GM23338 (cell line): ENCODE results near the gene HK1. TPM values are rescaled to one million over a fixed set of nuclear protein-coding genes. Genes with fewer than 3 reads are reported as not detected.

Source experiments
- ATAC-seq: fragments of 200-7000 bp; cut with Tn5 transposase; 3 replicates; pipeline ENCODE4 v1.9.1; 2020
- DNase-seq: peaks from one replicate; pipeline ENCODE4 v3.0.0-alpha.2; 2015; ENCODE audit warnings: low spot score
- H2AFZ ChIP-seq: fragments of 200-600 bp; sonication (generic); 2 replicates; pipeline ENCODE4 v1.8.0; 2016; ENCODE audit warnings: antibody characterized with exemption, mild to moderate bottlenecking, moderate library complexity
- H3F3A ChIP-seq: fragments of 200-600 bp; sonication (generic); replicated peaks from 2 replicates; pipeline ENCODE4 v1.8.0; 2017; ENCODE audit warnings: antibody characterized with exemption, mixed run types, low read depth
- H3K27ac ChIP-seq: fragments of 200-600 bp; sonication (generic); 2 replicates; pipeline ENCODE4 v1.6.1; 2016; ENCODE audit warnings: low read depth
- H3K27me3 ChIP-seq: fragments of 200-600 bp; sonication (generic); 2 replicates; pipeline ENCODE4 v1.8.0; 2016; ENCODE audit warnings: mild to moderate bottlenecking, mixed run types, moderate library complexity; ENCODE audit not compliant: insufficient read depth
- H3K36me3 ChIP-seq: fragments of 200-600 bp; sonication (generic); 2 replicates; pipeline ENCODE4 v1.8.0; 2016; ENCODE audit warnings: mild to moderate bottlenecking; ENCODE audit not compliant: insufficient read depth
- H3K4me1 ChIP-seq: fragments of 200-600 bp; sonication (generic); 2 replicates; pipeline ENCODE4 v1.8.0; 2016; ENCODE audit warnings: mild to moderate bottlenecking, moderate library complexity; ENCODE audit not compliant: insufficient read depth
- H3K4me2 ChIP-seq: fragments of 200-600 bp; sonication (generic); 2 replicates; pipeline ENCODE4 v1.7.1; 2017; ENCODE audit warnings: mixed run types
- H3K4me3 ChIP-seq: fragments of 200-600 bp; sonication (generic); 2 replicates; pipeline ENCODE4 v1.6.1; 2016; ENCODE audit warnings: mixed run types
- H3K79me2 ChIP-seq: fragments of 200-600 bp; sonication (generic); replicated peaks from 2 replicates; pipeline ENCODE4 v1.8.0; 2017; ENCODE audit warnings: mild to moderate bottlenecking; ENCODE audit not compliant: insufficient read depth
- H3K9me2 ChIP-seq: fragments of 200-600 bp; sonication (generic); 2 replicates; pipeline ENCODE4 v1.8.0; 2017; ENCODE audit not compliant: insufficient read depth
- H4K20me1 ChIP-seq: fragments of 200-600 bp; sonication (generic); replicated peaks from 2 replicates; pipeline ENCODE4 v1.8.0; 2017; ENCODE audit warnings: mild to moderate bottlenecking; ENCODE audit not compliant: insufficient read depth
- H3K27ac Mint-ChIP-seq: 2 replicates; pipeline ENCODE4 v1.8.0; 2020; ENCODE audit warnings: inconsistent platforms, mild to moderate bottlenecking, moderate library complexity, mixed read lengths
- H3K27me3 Mint-ChIP-seq: 3 replicates; pipeline ENCODE4 v1.8.0; 2022; ENCODE audit warnings: low read depth, mild to moderate bottlenecking, moderate library complexity, mixed read lengths, inconsistent platforms; ENCODE audit not compliant: insufficient read depth, poor library complexity
- H3K36me3 Mint-ChIP-seq: 3 replicates; pipeline ENCODE4 v1.8.0; 2021; ENCODE audit warnings: low read depth, mild to moderate bottlenecking, inconsistent platforms, moderate library complexity, mixed read lengths
- H3K4me1 Mint-ChIP-seq: 3 replicates; pipeline ENCODE4 v1.8.0; 2020; ENCODE audit warnings: mild to moderate bottlenecking, inconsistent platforms, mixed read lengths
- H3K4me3 Mint-ChIP-seq: 3 replicates; pipeline ENCODE4 v1.8.0; 2021; ENCODE audit warnings: moderate library complexity, mild to moderate bottlenecking, inconsistent platforms, mixed read lengths
- H3K9me3 Mint-ChIP-seq: 3 replicates; pipeline ENCODE4 v1.8.0; 2020; ENCODE audit warnings: moderate library complexity, mild to moderate bottlenecking, inconsistent platforms, mixed read lengths
- CREB1 ChIP-seq: fragments of 250-450 bp; sonication (Bioruptor Pico); IDR thresholded peaks from 2 replicates; pipeline ENCODE4 v1.5.0; 2020; ENCODE audit warnings: low read depth, mild to moderate bottlenecking, moderate library complexity
- CTCF ChIP-seq, 2 experiments: fragments of 200-600 bp in 1 of 2; sonication (generic) in 1 of 2; conservative IDR thresholded peaks; 2 replicates each; pipeline versions ENCODE4 v1.5.1 to v1.6.1; 2016 to 2017; ENCODE audit warnings: antibody characterized with exemption in 2 of 2, low read depth in 2 of 2, mild to moderate bottlenecking in 2 of 2, moderate library complexity in 1 of 2
- ETS1 ChIP-seq: IDR thresholded peaks from 2 replicates; pipeline ENCODE4 v1.6.1; 2016; ENCODE audit warnings: antibody characterized with exemption
- EZH2 ChIP-seq: fragments of 200-600 bp; sonication (generic); IDR thresholded peaks from one replicate; pipeline ENCODE4 v1.8.0; 2017; ENCODE audit warnings: antibody characterized with exemption, mild to moderate bottlenecking, low read depth; ENCODE audit not compliant: unreplicated experiment
- EZH2phosphoT487 ChIP-seq: fragments of 200-600 bp; sonication (generic); IDR thresholded peaks from one replicate; pipeline ENCODE4 v1.8.1; 2018; ENCODE audit warnings: antibody characterized with exemption; ENCODE audit not compliant: unreplicated experiment
- JUNB ChIP-seq: IDR thresholded peaks from one replicate; pipeline ENCODE4 v1.6.1; 2016; ENCODE audit warnings: antibody characterized with exemption; ENCODE audit not compliant: unreplicated experiment
- NANOG ChIP-seq: IDR thresholded peaks from 2 replicates; pipeline ENCODE4 v1.6.1; 2016; ENCODE audit warnings: antibody characterized with exemption, borderline replicate concordance
- POLR2AphosphoS5 ChIP-seq: IDR thresholded peaks from 2 replicates; pipeline ENCODE4 v1.6.1; 2016; ENCODE audit warnings: antibody characterized with exemption, low read depth
- REST ChIP-seq: IDR thresholded peaks from one replicate; pipeline ENCODE4 v1.6.1; 2018; ENCODE audit warnings: antibody characterized with exemption; ENCODE audit not compliant: unreplicated experiment
- STAT1 ChIP-seq: IDR thresholded peaks from one replicate; pipeline ENCODE4 v1.6.1; 2016; ENCODE audit warnings: antibody characterized with exemption; ENCODE audit not compliant: unreplicated experiment
- ZNF114 ChIP-seq: fragments of 250-450 bp; sonication (Bioruptor Pico); IDR thresholded peaks from 2 replicates; pipeline ENCODE4 v1.5.0; 2020; ENCODE audit warnings: mild to moderate bottlenecking, moderate library complexity
- ZNF331 ChIP-seq: fragments of 250-450 bp; sonication (Bioruptor Pico); IDR thresholded peaks from 2 replicates; pipeline ENCODE4 v1.5.0; 2020; ENCODE audit warnings: low read depth, mild to moderate bottlenecking, moderate library complexity
- ZNF462 ChIP-seq: fragments of 250-450 bp; sonication (Bioruptor Pico); IDR thresholded peaks from 2 replicates; pipeline ENCODE4 v1.5.0; 2020; ENCODE audit warnings: mild to moderate bottlenecking, moderate library complexity
- polyA plus RNA-seq: library from polyadenylated mRNA; unstranded; fragments of >200 nt; fragmentation: Nextera tagmentation; extraction: Ambion mirVana; gene quantifications from 2 replicates; pipeline ENCODE4 v1.2.1, GENCODE V29; 2016
- total RNA-seq: library from RNA; depleted of rRNA; stranded (reverse); fragments of >200 nt; shearing (Covaris generic); gene quantifications from 2 replicates; pipeline ENCODE4 v1.2.3, GENCODE V29; 2014

Gene HK1
- total and polyA plus RNA-seq, 2 experiments from 2014 or later: 76.6 to 229 TPM

GRCh38 chr10:69437321-69438259, 159.3 kb downstream of the HK1 start:
- Histone ChIP-seq H3K9me2 (no peaks in the 10 kb centered on the region), H3F3A (no peaks in the 10 kb centered on the region), H4K20me1 (no peaks in the 10 kb centered on the region), H3K79me2 (no peaks in the 10 kb centered on the region), H3K4me2 (no peak overlapping the region), H3K27me3 (no peaks in the 10 kb centered on the region), H2AFZ (no peak overlapping the region), H3K27ac (no peak overlapping the region), H3K4me3 (no peak overlapping the region), H3K36me3 (no peaks in the 10 kb centered on the region), H3K4me1 (peaks cover 5% of the 10 kb centered on the region)
- no peak overlapping the region for H3K27ac Mint-ChIP-seq
- H3K4me1 Mint-ChIP-seq: peaks cover 11% of the 10 kb centered on the region
- H3K4me3 Mint-ChIP-seq: no peak overlapping the region
- DNase-seq (no peak), ATAC-seq (no peak)
- H3K9me3 Mint-ChIP-seq: peaks cover 7% of the 10 kb centered on the region
- H3K36me3 Mint-ChIP-seq: no peaks in the 10 kb centered on the region; the same call in 1 of the 3 replicates
- no peak for TF ChIP-seq ZNF331
- TF ChIP-seq ZNF462: no peak
- TF ChIP-seq EZH2phosphoT487: no peak
- TF ChIP-seq CTCF (conservative IDR thresholded peaks at IDR 0.05; ENCODE audit: low read depth in 2 of 2): no peak
- TF ChIP-seq NANOG: no peak
- TF ChIP-seq POLR2AphosphoS5: no peak
- TF ChIP-seq STAT1: no peak
- no peak for TF ChIP-seq CREB1 (CRISPR knock-in tag)
- no peak for TF ChIP-seq REST
- no peak for TF ChIP-seq ZNF114 (CRISPR knock-in tag)
- TF ChIP-seq EZH2: no peak
- no peak for TF ChIP-seq JUNB
- no peak for TF ChIP-seq ETS1
- peaks cover 12% of the 10 kb centered on the region for H3K27me3 Mint-ChIP-seq
